CD4-positive, alpha-beta T cell treated with Interleukin-17A for 4 hours (primary cell): ENCODE measurements around the gene TCF25.
A peak's percentile ranks its signal among the peaks of the same experiment; 100 is the strongest.
"Not testable (repeated sequence)": the region's sequence is repeated elsewhere in the genome, so short reads cannot be mapped to it uniquely, and the experiment has no call there.

Experiments used
- DNase-seq: peaks from one replicate; pipeline ENCODE4 v3.0.0-alpha.2; 2020; ENCODE audit warnings: mixed read lengths

TCF25 gene

GRCh38 chr16:89873109-89873971, at the start of gene TCF25:
Gene TCF25 (plus strand): TSS chr16:89873592. CDS start chr16:89873668, 76 bp downstream.
- peak; percentile 94 for DNase-seq

GRCh38 chr16:89823824-89824148, 49.6 kb upstream of the TCF25 start:
- DNase-seq: not testable (repeated sequence)

GRCh38 chr16:89826531-89827382, 46.6 kb upstream of the TCF25 start:
- no peak for DNase-seq

GRCh38 chr16:89827383-89828198, 45.8 kb upstream of the TCF25 start:
- DNase-seq: no peak

GRCh38 chr16:89828199-89828869, 45.1 kb upstream of the TCF25 start, which contains the start of gene SPIRE2:
Gene SPIRE2 (plus strand): TSS chr16:89828475. CDS start chr16:89828551, 76 bp downstream.
- DNase-seq: peak; percentile 76

- DNase-seq: no peak
Observed at GRCh38 chr16:89828870-89829629, 44.3 kb upstream of the TCF25 start.

GRCh38 chr16:89829630-89830437, 43.6 kb upstream of the TCF25 start:
- no peak for DNase-seq

GRCh38 chr16:89831810-89832328, 41.5 kb upstream of the TCF25 start:
- no peak for DNase-seq

GRCh38 chr16:89833664-89834363, 39.6 kb upstream of the TCF25 start:
- DNase-seq: not testable (repeated sequence)

GRCh38 chr16:89834813-89835363, 38.5 kb upstream of the TCF25 start:
- DNase-seq: not testable (repeated sequence)

GRCh38 chr16:89836484-89836883, 36.9 kb upstream of the TCF25 start:
- not testable (repeated sequence) for DNase-seq

GRCh38 chr16:89837014-89837546, 36.3 kb upstream of the TCF25 start:
- DNase-seq: no peak

- DNase-seq: peak; percentile 24
Observed at GRCh38 chr16:89841275-89841674, 32.1 kb upstream of the TCF25 start.

GRCh38 chr16:89842471-89843408, 30.7 kb upstream of the TCF25 start:
- DNase-seq: no peak

- no peak for DNase-seq
Observed at GRCh38 chr16:89843409-89844350, 29.7 kb upstream of the TCF25 start.

- DNase-seq: no peak
Observed at GRCh38 chr16:89844739-89845339, 28.6 kb upstream of the TCF25 start.
